Urothelium cell line (cell line): ENCODE data around the gene LRRC28.
"Not testable (repeated sequence)": the region's sequence is repeated elsewhere in the genome, so short reads cannot be mapped to it uniquely, and the experiment has no call there.

Experiments used
- DNase-seq: peaks from one replicate; pipeline ENCODE4 v3.0.0; 2011; ENCODE audit warnings: low spot score, mixed read lengths
- FAIRE-seq: peaks from 2 replicates; lab custom pipeline; 2011; peaks lifted over from hg19 to GRCh38; lab: Jason Lieb, UNC

LRRC28 gene

GRCh38 chr15:99250857-99251841, at the start of gene LRRC28:
LRRC28 (plus strand) TSS chr15:99251481; CDS start chr15:99255958, 4,477 bp downstream.
- DNase-seq (peak; percentile 98), FAIRE-seq (peak; percentile 97)

- FAIRE-seq (no peak), DNase-seq (no peak)
These were observed 49.1 kb upstream of the LRRC28 start for GRCh38 chr15:99202176-99202552.

GRCh38 chr15:99207672-99208071, 43.6 kb upstream of the LRRC28 start:
- FAIRE-seq (no peak), DNase-seq (no peak)

GRCh38 chr15:99209326-99209725, 42.0 kb upstream of the LRRC28 start:
- FAIRE-seq (no peak), DNase-seq (no peak)

GRCh38 chr15:99210334-99210733, 40.9 kb upstream of the LRRC28 start:
- FAIRE-seq (no peak), DNase-seq (no peak)

GRCh38 chr15:99211926-99212325, 39.4 kb upstream of the LRRC28 start:
- FAIRE-seq (no peak), DNase-seq (no peak)

- FAIRE-seq (peak; percentile 70), DNase-seq (peak; percentile 51)
These were observed 38.9 kb upstream of the LRRC28 start for GRCh38 chr15:99212406-99212805.

- DNase-seq = peak; percentile 66
These were observed 38.0 kb upstream of the LRRC28 start for GRCh38 chr15:99213187-99213811.

GRCh38 chr15:99224372-99225214, 26.7 kb upstream of the LRRC28 start:
- DNase-seq = no peak
- FAIRE-seq = no peak

More at GRCh38 chr15:99213187-99213811, 38.0 kb upstream of the LRRC28 start:
- FAIRE-seq = no peak

- FAIRE-seq (no peak), DNase-seq (no peak)
These were observed 24.5 kb upstream of the LRRC28 start for GRCh38 chr15:99226802-99227201.

- DNase-seq (no peak), FAIRE-seq (no peak)
These were observed 23.0 kb upstream of the LRRC28 start for GRCh38 chr15:99228120-99228770.

- DNase-seq (no peak), FAIRE-seq (no peak)
These were observed 20.4 kb upstream of the LRRC28 start for GRCh38 chr15:99230867-99231266.

GRCh38 chr15:99232740-99233139, 18.5 kb upstream of the LRRC28 start:
- DNase-seq (no peak), FAIRE-seq (no peak)

GRCh38 chr15:99234160-99234559, 17.1 kb upstream of the LRRC28 start:
- DNase-seq, FAIRE-seq: not testable (repeated sequence)

- FAIRE-seq (no peak), DNase-seq (no peak)
These were observed 12.4 kb upstream of the LRRC28 start for GRCh38 chr15:99238849-99239248.

GRCh38 chr15:99239545-99240198, 11.6 kb upstream of the LRRC28 start:
- no peak for DNase-seq
- FAIRE-seq = no peak

- FAIRE-seq (no peak), DNase-seq (no peak)
These were observed 9.5 kb upstream of the LRRC28 start for GRCh38 chr15:99241752-99242151.

- DNase-seq = no peak
- no peak for FAIRE-seq
These were observed 7.0 kb upstream of the LRRC28 start for GRCh38 chr15:99244306-99244705.

GRCh38 chr15:99247062-99247461, 4.2 kb upstream of the LRRC28 start:
- DNase-seq = no peak
- no peak for FAIRE-seq
